OCI-LY7 (cell line): Measurements from ENCODE around the gene TAF10. TPM values are rescaled to one million over a fixed set of nuclear protein-coding genes. Genes with fewer than 3 reads are reported as not detected.

Source experiments
- BruUV-seq: library from RNA; stranded (reverse); fragments of 400-500 nt; replicated peaks from 2 replicates; lab custom pipeline; 2021; lab: Mats Ljungman, UMichigan
- CTCF ChIA-PET: fragments of 300-600 bp; sonication (Branson Sonifier 250); formaldehyde crosslinking; loops from one replicate; lab custom pipeline; 2022; ENCODE audit warnings: antibody characterized with exemption; ENCODE audit not compliant: unreplicated experiment; lab: Charles Lee
- POLR2A ChIA-PET: fragments of 300-600 bp; sonication (Branson Sonifier 250); formaldehyde crosslinking; loops from one replicate; lab custom pipeline; 2022; ENCODE audit warnings: antibody characterized with exemption; lab: Charles Lee
- DNase-seq: peaks from one replicate; pipeline ENCODE4 v3.0.0-alpha.2; 2015; ENCODE audit warnings: low spot score
- H2AFZ ChIP-seq: fragments of 200-600 bp; sonication (generic), shearing (Covaris generic); 2 replicates; pipeline ENCODE4 v1.6.1; 2014; ENCODE audit warnings: mild to moderate bottlenecking, antibody characterized with exemption, low read length, moderate library complexity
- H3K27ac ChIP-seq: fragments of 200-600 bp; sonication (generic); 2 replicates; pipeline ENCODE4 v1.5.1; 2014; ENCODE audit warnings: mixed run types, low read depth, mild to moderate bottlenecking, moderate library complexity, low read length, inconsistent platforms; ENCODE audit not compliant: poor library complexity, severe bottlenecking
- H3K36me3 ChIP-seq: fragments of 200-600 bp; sonication (generic); 2 replicates; pipeline ENCODE4 v1.6.1; 2014; ENCODE audit warnings: mild to moderate bottlenecking, antibody characterized with exemption, low read length, moderate library complexity, mixed read lengths; ENCODE audit not compliant: insufficient read depth
- H3K4me1 ChIP-seq: fragments of 200-600 bp; sonication (generic); 2 replicates; pipeline ENCODE4 v1.5.1; 2014; ENCODE audit warnings: mild to moderate bottlenecking, low read length; ENCODE audit not compliant: insufficient read depth, poor library complexity, severe bottlenecking
- H3K4me2 ChIP-seq: fragments of 200-600 bp; sonication (generic); 2 replicates; pipeline ENCODE4 v1.6.1; 2014; ENCODE audit warnings: mild to moderate bottlenecking, low read length
- H3K4me3 ChIP-seq: fragments of 200-600 bp; sonication (generic); 2 replicates; pipeline ENCODE4 v1.5.1; 2014; ENCODE audit warnings: mild to moderate bottlenecking, low read depth, low read length; ENCODE audit not compliant: poor library complexity, severe bottlenecking
- H3K79me2 ChIP-seq: fragments of 200-600 bp; sonication (generic); 2 replicates; pipeline ENCODE4 v1.6.1; 2016; ENCODE audit warnings: low read depth, mild to moderate bottlenecking, low read length, moderate library complexity, mixed read lengths; ENCODE audit not compliant: insufficient read depth
- H3K9me2 ChIP-seq: fragments of 200-600 bp; sonication (generic); 2 replicates; pipeline ENCODE4 v1.6.1; 2016; ENCODE audit warnings: mild to moderate bottlenecking, low read length, mixed read lengths; ENCODE audit not compliant: insufficient read depth
- H3K9me3 ChIP-seq: fragments of 200-600 bp; sonication (generic); 2 replicates; pipeline ENCODE4 v1.6.1; 2014; ENCODE audit warnings: mild to moderate bottlenecking, mixed run types, low read length, mixed read lengths
- H4K20me1 ChIP-seq: fragments of 200-600 bp; sonication (generic); 2 replicates; pipeline ENCODE4 v1.6.1; 2014; ENCODE audit warnings: mild to moderate bottlenecking, antibody characterized with exemption, low read length, moderate library complexity, mixed read lengths; ENCODE audit not compliant: insufficient read depth
- EZH2phosphoT487 ChIP-seq: fragments of 200-600 bp; sonication (generic); IDR thresholded peaks from 2 replicates; pipeline ENCODE4 v1.6.1; 2018; ENCODE audit warnings: low read depth, borderline replicate concordance, mild to moderate bottlenecking, mixed run types, antibody characterized with exemption, low read length, moderate library complexity, mixed read lengths
- intact Hi-C: fragments of 100-400 bp; cut with micrococcal nuclease; formaldehyde crosslinking; loops from one replicate; pipeline ENCODE4 v1.10.0; 2022; ENCODE audit not compliant: unreplicated experiment
- total RNA-seq, 2 experiments: library from RNA; depleted of rRNA in 1 of 2; stranded (reverse); fragments of >200 nt in 1 of 2; shearing (Covaris generic) in 1 of 2; gene quantifications; 2 replicates each; pipeline ENCODE4 v1.2.3, GENCODE V29; 2014 to 2022
- TF ChIP-seq, protein P1 (sequence below): fragments of 200-600 bp; sonication (generic); conservative IDR thresholded peaks from 2 replicates; pipeline ENCODE4 v1.5.1; 2014; ENCODE audit warnings: mild to moderate bottlenecking, antibody characterized with exemption, low read length, moderate library complexity, mixed read lengths

The TAF10 gene
- total RNA-seq, 2 experiments from 2014 or later, result 117 to 146 TPM

GRCh38 chr11:6615882-6616585, 4.0 kb upstream of the TAF10 start:
- peaks cover 6% of the 10 kb centered on the region; the same call in 1 of the 2 replicates for H3K79me2 ChIP-seq
- BruUV-seq, result no TSS peak
- H3K9me3 ChIP-seq, result no peaks in the 10 kb centered on the region
- DNase-seq, result no peak
- peaks cover 5% of the 10 kb centered on the region; the same call in 1 of the 2 replicates for H4K20me1 ChIP-seq
- H3K27ac ChIP-seq, result no peak overlapping the region
- H3K4me3 ChIP-seq, result no peak overlapping the region
- TF ChIP-seq EZH2phosphoT487, result no peak
- TF ChIP-seq, protein P1, sequence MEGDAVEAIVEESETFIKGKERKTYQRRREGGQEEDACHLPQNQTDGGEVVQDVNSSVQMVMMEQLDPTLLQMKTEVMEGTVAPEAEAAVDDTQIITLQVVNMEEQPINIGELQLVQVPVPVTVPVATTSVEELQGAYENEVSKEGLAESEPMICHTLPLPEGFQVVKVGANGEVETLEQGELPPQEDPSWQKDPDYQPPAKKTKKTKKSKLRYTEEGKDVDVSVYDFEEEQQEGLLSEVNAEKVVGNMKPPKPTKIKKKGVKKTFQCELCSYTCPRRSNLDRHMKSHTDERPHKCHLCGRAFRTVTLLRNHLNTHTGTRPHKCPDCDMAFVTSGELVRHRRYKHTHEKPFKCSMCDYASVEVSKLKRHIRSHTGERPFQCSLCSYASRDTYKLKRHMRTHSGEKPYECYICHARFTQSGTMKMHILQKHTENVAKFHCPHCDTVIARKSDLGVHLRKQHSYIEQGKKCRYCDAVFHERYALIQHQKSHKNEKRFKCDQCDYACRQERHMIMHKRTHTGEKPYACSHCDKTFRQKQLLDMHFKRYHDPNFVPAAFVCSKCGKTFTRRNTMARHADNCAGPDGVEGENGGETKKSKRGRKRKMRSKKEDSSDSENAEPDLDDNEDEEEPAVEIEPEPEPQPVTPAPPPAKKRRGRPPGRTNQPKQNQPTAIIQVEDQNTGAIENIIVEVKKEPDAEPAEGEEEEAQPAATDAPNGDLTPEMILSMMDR, result no peak
- no peak overlapping the region for H2AFZ ChIP-seq
- POLR2A ChIA-PET, result interaction anchor here (0.7 to 0.8 kb wide), 2 partner anchors 15 to 28 kb away, joined by 3 to 5 read pairs; no protein-coding TSS in a partner anchor
- CTCF ChIA-PET, result interaction anchor here (0.6 to 0.7 kb wide), 2 partner anchors 29 to 135 kb away, joined by 3 read pairs; partner anchors contain the start of gene TIMM10B
- H3K36me3 ChIP-seq, result peaks cover 10% of the 10 kb centered on the region; the same call in 1 of the 2 replicates
- no peaks in the 10 kb centered on the region for H3K9me2 ChIP-seq
- H3K4me2 ChIP-seq, result no peak overlapping the region
- intact Hi-C loops, result no loop called here
- H3K4me1 ChIP-seq, result peaks cover 35% of the 10 kb centered on the region

DNA sequence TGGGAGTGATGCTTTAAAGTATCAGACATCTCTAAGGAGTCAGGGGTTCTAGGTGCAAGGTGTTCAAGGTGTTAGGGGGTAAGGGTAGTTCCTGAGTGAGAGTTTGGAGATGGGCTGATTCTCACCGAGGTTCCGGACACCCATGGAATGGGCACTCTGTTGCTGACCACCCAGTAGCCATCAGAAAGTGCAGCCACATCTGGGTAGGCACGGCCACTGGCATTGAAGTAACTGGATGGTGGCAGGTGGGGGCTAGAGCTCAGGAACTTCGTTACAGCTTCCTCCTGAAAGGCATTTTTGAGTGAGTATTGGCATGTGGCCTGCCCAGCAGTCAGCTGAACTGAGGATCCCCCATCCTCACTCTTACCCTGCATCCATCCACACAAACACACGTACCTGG, 3.0 kb upstream of the TAF10 start:
- ChIA-PET POLR2A (no interaction called here), CTCF (interaction anchor here (0.7 kb wide), 1 partner anchor 134 kb away, joined by 3 read pairs; the partner anchor contains the start of gene TIMM10B)
- no peak overlapping the region for H2AFZ ChIP-seq
- no peak overlapping the region for H3K27ac ChIP-seq
- no TSS peak for BruUV-seq
- intact Hi-C loops, result no loop called here
- peaks cover 12% of the 10 kb centered on the region; the same call in 1 of the 2 replicates for H3K79me2 ChIP-seq
- DNase-seq, result no peak
- no peaks in the 10 kb centered on the region for H3K9me3 ChIP-seq
- H3K36me3 ChIP-seq, result peaks cover 20% of the 10 kb centered on the region
- TF ChIP-seq, protein P1, result no peak
- TF ChIP-seq EZH2phosphoT487, result no peak
- peaks cover 42% of the 10 kb centered on the region for H3K4me1 ChIP-seq
- peaks cover 9% of the 10 kb centered on the region; the same call in 1 of the 2 replicates for H4K20me1 ChIP-seq
- H3K4me3 ChIP-seq, result no peak overlapping the region
- H3K4me2 ChIP-seq, result no peak overlapping the region
- H3K9me2 ChIP-seq, result no peaks in the 10 kb centered on the region

DNA sequence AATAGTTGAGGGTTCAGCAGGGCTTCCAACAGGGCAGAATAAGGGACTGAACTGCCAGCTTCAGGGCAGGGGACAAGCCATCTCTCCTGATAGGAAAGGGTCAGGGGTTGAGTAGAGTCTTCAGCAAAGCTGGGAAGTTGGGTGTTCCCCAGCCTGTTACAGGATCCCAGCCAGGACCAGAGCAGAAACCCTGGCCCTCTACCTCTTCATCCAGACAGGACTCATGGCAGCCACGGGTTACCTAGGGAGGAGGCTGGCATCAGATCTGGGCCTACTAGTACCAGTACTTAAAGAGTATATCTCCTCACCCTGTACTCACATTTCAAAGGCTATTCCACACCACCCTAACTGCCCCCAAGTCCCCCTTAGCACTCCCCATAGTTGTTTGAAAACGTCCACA, 2.4 kb upstream of the TAF10 start:
- no peak overlapping the region for H3K4me3 ChIP-seq
- intact Hi-C loops, result no loop called here
- TF ChIP-seq EZH2phosphoT487, result no peak
- TF ChIP-seq, protein P1, result no peak
- no peaks in the 10 kb centered on the region for H3K9me2 ChIP-seq
- no peak overlapping the region for H3K27ac ChIP-seq
- no peak overlapping the region for H2AFZ ChIP-seq
- H3K4me2 ChIP-seq, result no peak overlapping the region
- peaks cover 12% of the 10 kb centered on the region; the same call in 1 of the 2 replicates for H3K79me2 ChIP-seq
- ChIA-PET CTCF (interaction anchor here (0.6 kb wide), 1 partner anchor 1391 kb away, joined by 3 read pairs; no protein-coding TSS in a partner anchor), POLR2A (no interaction called here)
- H3K36me3 ChIP-seq, result peaks cover 26% of the 10 kb centered on the region
- no peak for DNase-seq
- H4K20me1 ChIP-seq, result peaks cover 9% of the 10 kb centered on the region; the same call in 1 of the 2 replicates
- H3K4me1 ChIP-seq, result peaks cover 36% of the 10 kb centered on the region
- H3K9me3 ChIP-seq, result no peaks in the 10 kb centered on the region
- BruUV-seq, result no TSS peak
